ENCODE measurements around the gene RANBP1.
"Not testable (repeated sequence)": the region's sequence is repeated elsewhere in the genome, so short reads cannot be mapped to it uniquely, and the experiment has no call there.

The RANBP1 gene

GRCh38 chr22:20157430-20158183 lies 41.7 kb downstream of the RANBP1 start:
- Histone ChIP-seq H3K27me3 (ENCODE audit: control insufficient read depth, insufficient read depth, low read length) (peaks cover 16% of the 10 kb centered on the region), H3K4me1 (ENCODE audit: control insufficient read depth, insufficient read depth, low read length) (peaks cover 5% of the 10 kb centered on the region), H3K9me3 (ENCODE audit: control insufficient read depth, low read length) (no peaks in the 10 kb centered on the region), H3K9ac (ENCODE audit: low read length) (no peak overlapping the region), H3K4me3 (ENCODE audit: low read length) (no peak overlapping the region), H3K36me3 (ENCODE audit: control insufficient read depth, insufficient read depth, low read length) (no peaks in the 10 kb centered on the region)

- Histone ChIP-seq H3K27me3 (ENCODE audit: control insufficient read depth, insufficient read depth, low read length) (peaks cover 16% of the 10 kb centered on the region), H3K9me3 (ENCODE audit: control insufficient read depth, low read length) (no peaks in the 10 kb centered on the region), H3K4me3 (ENCODE audit: low read length) (no peak overlapping the region), H3K4me1 (ENCODE audit: control insufficient read depth, insufficient read depth, low read length) (peaks cover 5% of the 10 kb centered on the region), H3K9ac (ENCODE audit: low read length) (no peak overlapping the region), H3K36me3 (ENCODE audit: control insufficient read depth, insufficient read depth, low read length) (no peaks in the 10 kb centered on the region)
These were observed 42.6 kb downstream of the RANBP1 start for GRCh38 chr22:20158391-20159036.

GRCh38 chr22:20159076-20159475 lies 43.2 kb downstream of the RANBP1 start:
- H3K4me3 ChIP-seq (ENCODE audit: low read length), result no peak overlapping the region
- H3K9me3 ChIP-seq (ENCODE audit: control insufficient read depth, low read length), result no peaks in the 10 kb centered on the region
- H3K4me1 ChIP-seq (ENCODE audit: control insufficient read depth, insufficient read depth, low read length), result peaks cover 5% of the 10 kb centered on the region
- no peak overlapping the region for H3K9ac ChIP-seq (ENCODE audit: low read length)
- H3K27me3 ChIP-seq (ENCODE audit: control insufficient read depth, insufficient read depth, low read length), result peaks cover 16% of the 10 kb centered on the region
- no peaks in the 10 kb centered on the region for H3K36me3 ChIP-seq (ENCODE audit: control insufficient read depth, insufficient read depth, low read length)

GRCh38 chr22:20159531-20159930 lies 43.6 kb downstream of the RANBP1 start:
- H3K4me3 ChIP-seq (ENCODE audit: low read length); H3K9ac ChIP-seq (ENCODE audit: low read length); H3K9me3 ChIP-seq (ENCODE audit: control insufficient read depth, low read length); H3K36me3 ChIP-seq (ENCODE audit: control insufficient read depth, insufficient read depth, low read length); H3K4me1 ChIP-seq (ENCODE audit: control insufficient read depth, insufficient read depth, low read length): not testable (repeated sequence)
- peaks cover 16% of the 10 kb centered on the region for H3K27me3 ChIP-seq (ENCODE audit: control insufficient read depth, insufficient read depth, low read length)

- H3K4me1 ChIP-seq (ENCODE audit: control insufficient read depth, insufficient read depth, low read length), result peaks cover 5% of the 10 kb centered on the region
- no peak overlapping the region for H3K9ac ChIP-seq (ENCODE audit: low read length)
- no peaks in the 10 kb centered on the region for H3K9me3 ChIP-seq (ENCODE audit: control insufficient read depth, low read length)
- peaks cover 16% of the 10 kb centered on the region for H3K27me3 ChIP-seq (ENCODE audit: control insufficient read depth, insufficient read depth, low read length)
- H3K4me3 ChIP-seq (ENCODE audit: low read length), result no peak overlapping the region
- H3K36me3 ChIP-seq (ENCODE audit: control insufficient read depth, insufficient read depth, low read length), result no peaks in the 10 kb centered on the region
These were observed 44.1 kb downstream of the RANBP1 start for GRCh38 chr22:20160041-20160440.

GRCh38 chr22:20164863-20165262 lies 49.0 kb downstream of the RANBP1 start:
- Histone ChIP-seq H3K36me3 (ENCODE audit: control insufficient read depth, insufficient read depth, low read length) (no peaks in the 10 kb centered on the region), H3K9me3 (ENCODE audit: control insufficient read depth, low read length) (no peaks in the 10 kb centered on the region), H3K4me1 (ENCODE audit: control insufficient read depth, insufficient read depth, low read length) (no peaks in the 10 kb centered on the region), H3K27me3 (ENCODE audit: control insufficient read depth, insufficient read depth, low read length) (no peaks in the 10 kb centered on the region), H3K4me3 (ENCODE audit: low read length) (no peak overlapping the region), H3K9ac (ENCODE audit: low read length) (no peak overlapping the region)

- no peaks in the 10 kb centered on the region for H3K36me3 ChIP-seq (ENCODE audit: control insufficient read depth, insufficient read depth, low read length)
- no peaks in the 10 kb centered on the region for H3K9me3 ChIP-seq (ENCODE audit: control insufficient read depth, low read length)
- no peaks in the 10 kb centered on the region for H3K4me1 ChIP-seq (ENCODE audit: control insufficient read depth, insufficient read depth, low read length)
- H3K9ac ChIP-seq (ENCODE audit: low read length), result no peak overlapping the region
- H3K27me3 ChIP-seq (ENCODE audit: control insufficient read depth, insufficient read depth, low read length), result no peaks in the 10 kb centered on the region
- H3K4me3 ChIP-seq (ENCODE audit: low read length), result no peak overlapping the region
These were observed 49.5 kb downstream of the RANBP1 start for GRCh38 chr22:20165421-20165820.

GRCh38 chr22:20165913-20166312 lies 50.0 kb downstream of the RANBP1 start:
- no peaks in the 10 kb centered on the region for H3K27me3 ChIP-seq (ENCODE audit: control insufficient read depth, insufficient read depth, low read length)
- H3K4me3 ChIP-seq (ENCODE audit: low read length), result no peak overlapping the region
- no peak overlapping the region for H3K9ac ChIP-seq (ENCODE audit: low read length)
- no peaks in the 10 kb centered on the region for H3K4me1 ChIP-seq (ENCODE audit: control insufficient read depth, insufficient read depth, low read length)
- H3K9me3 ChIP-seq (ENCODE audit: control insufficient read depth, low read length), result no peaks in the 10 kb centered on the region
- H3K36me3 ChIP-seq (ENCODE audit: control insufficient read depth, insufficient read depth, low read length), result no peaks in the 10 kb centered on the region

- Histone ChIP-seq H3K9ac (ENCODE audit: low read length) (no peak overlapping the region), H3K4me1 (ENCODE audit: control insufficient read depth, insufficient read depth, low read length) (no peaks in the 10 kb centered on the region)
These were observed 50.8 kb downstream of the RANBP1 start for GRCh38 chr22:20166703-20167102.

GRCh38 chr22:20167643-20168322 lies 51.9 kb downstream of the RANBP1 start:
- Histone ChIP-seq H3K9me3 (ENCODE audit: control insufficient read depth, low read length) (no peaks in the 10 kb centered on the region), H3K9ac (ENCODE audit: low read length) (no peak overlapping the region)

More at GRCh38 chr22:20166703-20167102, 50.8 kb downstream of the RANBP1 start:
- Histone ChIP-seq H3K27me3 (ENCODE audit: control insufficient read depth, insufficient read depth, low read length) (no peaks in the 10 kb centered on the region), H3K9me3 (ENCODE audit: control insufficient read depth, low read length) (no peaks in the 10 kb centered on the region), H3K4me3 (ENCODE audit: low read length) (no peak overlapping the region), H3K36me3 (ENCODE audit: control insufficient read depth, insufficient read depth, low read length) (no peaks in the 10 kb centered on the region)

GRCh38 chr22:20169253-20169822 lies 53.4 kb downstream of the RANBP1 start:
- H3K4me3 ChIP-seq (ENCODE audit: low read length), result no peak overlapping the region
- no peaks in the 10 kb centered on the region for H3K9me3 ChIP-seq (ENCODE audit: control insufficient read depth, low read length)
- no peaks in the 10 kb centered on the region for H3K36me3 ChIP-seq (ENCODE audit: control insufficient read depth, insufficient read depth, low read length)
- H3K9ac ChIP-seq (ENCODE audit: low read length), result no peak overlapping the region
- H3K4me1 ChIP-seq (ENCODE audit: control insufficient read depth, insufficient read depth, low read length), result no peaks in the 10 kb centered on the region
- H3K27me3 ChIP-seq (ENCODE audit: control insufficient read depth, insufficient read depth, low read length), result no peaks in the 10 kb centered on the region

More at GRCh38 chr22:20167643-20168322, 51.9 kb downstream of the RANBP1 start:
- Histone ChIP-seq H3K4me1 (ENCODE audit: control insufficient read depth, insufficient read depth, low read length) (no peaks in the 10 kb centered on the region), H3K36me3 (ENCODE audit: control insufficient read depth, insufficient read depth, low read length) (no peaks in the 10 kb centered on the region), H3K27me3 (ENCODE audit: control insufficient read depth, insufficient read depth, low read length) (no peaks in the 10 kb centered on the region), H3K4me3 (ENCODE audit: low read length) (no peak overlapping the region)

- Histone ChIP-seq H3K9ac (ENCODE audit: low read length) (no peak overlapping the region), H3K4me3 (ENCODE audit: low read length) (no peak overlapping the region), H3K36me3 (ENCODE audit: control insufficient read depth, insufficient read depth, low read length) (no peaks in the 10 kb centered on the region), H3K4me1 (ENCODE audit: control insufficient read depth, insufficient read depth, low read length) (no peaks in the 10 kb centered on the region), H3K27me3 (ENCODE audit: control insufficient read depth, insufficient read depth, low read length) (no peaks in the 10 kb centered on the region), H3K9me3 (ENCODE audit: control insufficient read depth, low read length) (no peaks in the 10 kb centered on the region)
These were observed 54.3 kb downstream of the RANBP1 start for GRCh38 chr22:20170170-20170569.

Measured in mucosa of stomach (tissue), 1 donor.